ENCODE measurements around the gene MUCL3.
"Not testable (repeated sequence)": the region's sequence is repeated elsewhere in the genome, so short reads cannot be mapped to it uniquely, and the experiment has no call there.

The MUCL3 gene

GRCh38 chr6:30913721-30914075 lies 27.1 kb upstream of the MUCL3 start:
- Histone ChIP-seq H3K4me1 (ENCODE audit: control insufficient read depth, insufficient read depth, low read length) (peaks cover 31% of the 10 kb centered on the region), H3K4me3 (ENCODE audit: low read length) (peak overlapping the region; percentile 78), H3K9me3 (replicated peaks; ENCODE audit: low read length) (no peaks in the 10 kb centered on the region), H3K27me3 (ENCODE audit: control insufficient read depth, insufficient read depth, low read length) (no peaks in the 10 kb centered on the region), H3K4me2 (ENCODE audit: low read length) (peak overlapping the region; percentile 91), H3K9ac (ENCODE audit: low read depth, low read length) (peak overlapping the region; percentile 95), H3K36me3 (ENCODE audit: insufficient read depth, low read length) (peaks cover 33% of the 10 kb centered on the region)

- H3K9ac ChIP-seq (ENCODE audit: low read depth, low read length) = peak within 1 kb of the TSS; percentile 95
- H3K4me1 ChIP-seq (ENCODE audit: control insufficient read depth, insufficient read depth, low read length) = peaks cover 26% of the 10 kb centered on the region
- H3K27me3 ChIP-seq (ENCODE audit: control insufficient read depth, insufficient read depth, low read length) = no peaks in the 10 kb centered on the region
- H3K9me3 ChIP-seq (replicated peaks; ENCODE audit: low read length) = no peaks in the 10 kb centered on the region
- peak within 1 kb of the TSS; percentile 91 for H3K4me2 ChIP-seq (ENCODE audit: low read length)
- H3K36me3 ChIP-seq (ENCODE audit: insufficient read depth, low read length) = peaks cover 33% of the 10 kb centered on the region
- H3K4me3 ChIP-seq (ENCODE audit: low read length) = peak within 1 kb of the TSS; percentile 78
These were observed 26.5 kb upstream of the MUCL3 start, which contains the start of gene VARS2 for GRCh38 chr6:30914076-30914853. TSS of gene VARS2 (plus strand) at chr6:30914238. CDS start at chr6:30914837, 599 bp downstream.

GRCh38 chr6:30914854-30915590 lies 25.8 kb upstream of the MUCL3 start:
- Histone ChIP-seq H3K9ac (ENCODE audit: low read depth, low read length) (peak overlapping the region; percentile 95), H3K4me2 (ENCODE audit: low read length) (peak overlapping the region; percentile 91), H3K4me1 (ENCODE audit: control insufficient read depth, insufficient read depth, low read length) (peaks cover 24% of the 10 kb centered on the region), H3K9me3 (replicated peaks; ENCODE audit: low read length) (no peaks in the 10 kb centered on the region), H3K36me3 (ENCODE audit: insufficient read depth, low read length) (peaks cover 41% of the 10 kb centered on the region), H3K4me3 (ENCODE audit: low read length) (peak overlapping the region; percentile 78), H3K27me3 (ENCODE audit: control insufficient read depth, insufficient read depth, low read length) (no peaks in the 10 kb centered on the region)

- Histone ChIP-seq H3K4me1 (ENCODE audit: control insufficient read depth, insufficient read depth, low read length) (peaks cover 24% of the 10 kb centered on the region), H3K4me3 (ENCODE audit: low read length) (no peak overlapping the region), H3K9me3 (replicated peaks; ENCODE audit: low read length) (no peaks in the 10 kb centered on the region), H3K36me3 (ENCODE audit: insufficient read depth, low read length) (peaks cover 44% of the 10 kb centered on the region), H3K4me2 (ENCODE audit: low read length) (peak overlapping the region; percentile 91), H3K27me3 (ENCODE audit: control insufficient read depth, insufficient read depth, low read length) (no peaks in the 10 kb centered on the region), H3K9ac (ENCODE audit: low read depth, low read length) (peak overlapping the region; percentile 95)
These were observed 25.2 kb upstream of the MUCL3 start for GRCh38 chr6:30915591-30915946.

GRCh38 chr6:30917041-30917440 lies 23.7 kb upstream of the MUCL3 start:
- peaks cover 48% of the 10 kb centered on the region for H3K36me3 ChIP-seq (ENCODE audit: insufficient read depth, low read length)
- no peaks in the 10 kb centered on the region for H3K27me3 ChIP-seq (ENCODE audit: control insufficient read depth, insufficient read depth, low read length)
- peaks cover 24% of the 10 kb centered on the region for H3K4me1 ChIP-seq (ENCODE audit: control insufficient read depth, insufficient read depth, low read length)
- H3K4me2 ChIP-seq (ENCODE audit: low read length) = no peak overlapping the region
- no peak overlapping the region for H3K4me3 ChIP-seq (ENCODE audit: low read length)
- H3K9me3 ChIP-seq (replicated peaks; ENCODE audit: low read length) = no peaks in the 10 kb centered on the region
- H3K9ac ChIP-seq (ENCODE audit: low read depth, low read length) = no peak overlapping the region

GRCh38 chr6:30917487-30917886 lies 23.3 kb upstream of the MUCL3 start:
- Histone ChIP-seq H3K27me3 (ENCODE audit: control insufficient read depth, insufficient read depth, low read length) (no peaks in the 10 kb centered on the region), H3K4me3 (ENCODE audit: low read length) (no peak overlapping the region), H3K36me3 (ENCODE audit: insufficient read depth, low read length) (peaks cover 47% of the 10 kb centered on the region), H3K9ac (ENCODE audit: low read depth, low read length) (no peak overlapping the region), H3K4me2 (ENCODE audit: low read length) (no peak overlapping the region), H3K9me3 (replicated peaks; ENCODE audit: low read length) (no peaks in the 10 kb centered on the region), H3K4me1 (ENCODE audit: control insufficient read depth, insufficient read depth, low read length) (peaks cover 24% of the 10 kb centered on the region)

- H3K27me3 ChIP-seq (ENCODE audit: control insufficient read depth, insufficient read depth, low read length) = no peaks in the 10 kb centered on the region
- H3K4me3 ChIP-seq (ENCODE audit: low read length) = no peak overlapping the region
- no peaks in the 10 kb centered on the region for H3K9me3 ChIP-seq (replicated peaks; ENCODE audit: low read length)
- no peak overlapping the region for H3K9ac ChIP-seq (ENCODE audit: low read depth, low read length)
- no peak overlapping the region for H3K4me2 ChIP-seq (ENCODE audit: low read length)
- peaks cover 52% of the 10 kb centered on the region for H3K36me3 ChIP-seq (ENCODE audit: insufficient read depth, low read length)
- H3K4me1 ChIP-seq (ENCODE audit: control insufficient read depth, insufficient read depth, low read length) = peaks cover 22% of the 10 kb centered on the region
These were observed 22.1 kb upstream of the MUCL3 start for GRCh38 chr6:30918670-30919069.

GRCh38 chr6:30922447-30922852 lies 18.3 kb upstream of the MUCL3 start:
- no peak overlapping the region for H3K9ac ChIP-seq (ENCODE audit: low read depth, low read length)
- no peaks in the 10 kb centered on the region for H3K27me3 ChIP-seq (ENCODE audit: control insufficient read depth, insufficient read depth, low read length)
- peaks cover 57% of the 10 kb centered on the region for H3K36me3 ChIP-seq (ENCODE audit: insufficient read depth, low read length)
- no peak overlapping the region for H3K4me3 ChIP-seq (ENCODE audit: low read length)
- H3K4me2 ChIP-seq (ENCODE audit: low read length) = no peak overlapping the region
- H3K9me3 ChIP-seq (replicated peaks; ENCODE audit: low read length) = no peaks in the 10 kb centered on the region
- peaks cover 13% of the 10 kb centered on the region for H3K4me1 ChIP-seq (ENCODE audit: control insufficient read depth, insufficient read depth, low read length)

- peaks cover 13% of the 10 kb centered on the region for H3K4me1 ChIP-seq (ENCODE audit: control insufficient read depth, insufficient read depth, low read length)
- not testable (repeated sequence) for H3K4me3 ChIP-seq (ENCODE audit: low read length); H3K9me3 ChIP-seq (replicated peaks; ENCODE audit: low read length); H3K4me2 ChIP-seq (ENCODE audit: low read length); H3K27me3 ChIP-seq (ENCODE audit: control insufficient read depth, insufficient read depth, low read length); H3K9ac ChIP-seq (ENCODE audit: low read depth, low read length)
- peaks cover 55% of the 10 kb centered on the region for H3K36me3 ChIP-seq (ENCODE audit: insufficient read depth, low read length)
These were observed 16.6 kb upstream of the MUCL3 start for GRCh38 chr6:30924040-30924627.

- H3K4me2 ChIP-seq (ENCODE audit: low read length) = peak overlapping the region; percentile 28
These were observed 14.1 kb upstream of the MUCL3 start for GRCh38 chr6:30926644-30927043.

GRCh38 chr6:30927080-30927479 lies 13.7 kb upstream of the MUCL3 start:
- H3K36me3 ChIP-seq (ENCODE audit: insufficient read depth, low read length) = peaks cover 27% of the 10 kb centered on the region
- not testable (repeated sequence) for H3K4me3 ChIP-seq (ENCODE audit: low read length); H3K9ac ChIP-seq (ENCODE audit: low read depth, low read length); H3K9me3 ChIP-seq (replicated peaks; ENCODE audit: low read length); H3K27me3 ChIP-seq (ENCODE audit: control insufficient read depth, insufficient read depth, low read length)
- H3K4me1 ChIP-seq (ENCODE audit: control insufficient read depth, insufficient read depth, low read length) = peaks cover 13% of the 10 kb centered on the region
- H3K4me2 ChIP-seq (ENCODE audit: low read length) = peak overlapping the region; percentile 28

More at GRCh38 chr6:30926644-30927043, 14.1 kb upstream of the MUCL3 start:
- no peak overlapping the region for H3K9ac ChIP-seq (ENCODE audit: low read depth, low read length)
- no peaks in the 10 kb centered on the region for H3K9me3 ChIP-seq (replicated peaks; ENCODE audit: low read length)
- peaks cover 32% of the 10 kb centered on the region for H3K36me3 ChIP-seq (ENCODE audit: insufficient read depth, low read length)
- H3K4me1 ChIP-seq (ENCODE audit: control insufficient read depth, insufficient read depth, low read length) = peaks cover 13% of the 10 kb centered on the region
- H3K4me3 ChIP-seq (ENCODE audit: low read length) = no peak overlapping the region
- no peaks in the 10 kb centered on the region for H3K27me3 ChIP-seq (ENCODE audit: control insufficient read depth, insufficient read depth, low read length)

Data from skeletal muscle satellite cell (primary cell).